Activated CD8-positive, alpha-beta memory T cell treated with anti-CD3 and anti-CD28 coated beads, Interleukin-2, amount 50 U/mL, for 4 hours (primary cell): ENCODE data around the gene DRD4.
A peak's percentile ranks its signal among the peaks of the same experiment; 100 is the strongest.
"Not testable (repeated sequence)": the region's sequence is repeated elsewhere in the genome, so short reads cannot be mapped to it uniquely, and the experiment has no call there.

Experiments used
- DNase-seq: peaks from one replicate; pipeline ENCODE4 v3.0.0-alpha.2; 2020

The DRD4 gene

GRCh38 chr11:645536-645935, 8.5 kb downstream of the DRD4 start:
- DNase-seq, result no peak

GRCh38 chr11:646214-646613, 9.1 kb downstream of the DRD4 start:
- DNase-seq, result no peak

GRCh38 chr11:647672-648158, 10.6 kb downstream of the DRD4 start:
- not testable (repeated sequence) for DNase-seq

- DNase-seq, result no peak
These were observed 13.4 kb downstream of the DRD4 start for GRCh38 chr11:650482-650881.

- not testable (repeated sequence) for DNase-seq
These were observed 16.1 kb downstream of the DRD4 start for GRCh38 chr11:653136-653535.

- no peak for DNase-seq
These were observed 16.8 kb downstream of the DRD4 start for GRCh38 chr11:653837-654236.

GRCh38 chr11:654444-654843, 17.4 kb downstream of the DRD4 start:
- DNase-seq, result not testable (repeated sequence)

GRCh38 chr11:655036-655726, 18.1 kb downstream of the DRD4 start:
- no peak for DNase-seq

GRCh38 chr11:656426-656825, 19.4 kb downstream of the DRD4 start:
- DNase-seq, result no peak

- no peak for DNase-seq
These were observed 19.8 kb downstream of the DRD4 start for GRCh38 chr11:656866-657265.

- no peak for DNase-seq
These were observed 20.6 kb downstream of the DRD4 start for GRCh38 chr11:657691-658126.

GRCh38 chr11:659532-660085, 22.5 kb downstream of the DRD4 start:
- DNase-seq, result no peak

- no peak for DNase-seq
These were observed 23.2 kb downstream of the DRD4 start for GRCh38 chr11:660281-660680.

GRCh38 chr11:660681-661444, 23.8 kb downstream of the DRD4 start:
- DNase-seq, result no peak

- peak; percentile 40 for DNase-seq
These were observed 25.7 kb downstream of the DRD4 start for GRCh38 chr11:662689-663274.

- DNase-seq, result no peak
These were observed 28.1 kb downstream of the DRD4 start for GRCh38 chr11:665062-665703.

- no peak for DNase-seq
These were observed 28.7 kb downstream of the DRD4 start for GRCh38 chr11:665704-666281.

- no peak for DNase-seq
These were observed 36.8 kb downstream of the DRD4 start for GRCh38 chr11:673866-674265.

GRCh38 chr11:674406-674805, 37.3 kb downstream of the DRD4 start:
- DNase-seq, result no peak

GRCh38 chr11:678297-678696, 41.2 kb downstream of the DRD4 start:
- DNase-seq, result no peak

GRCh38 chr11:679271-680207, 42.5 kb downstream of the DRD4 start:
- DNase-seq, result no peak

GRCh38 chr11:680476-680875, 43.4 kb downstream of the DRD4 start:
- DNase-seq, result no peak
